Measurements from ENCODE around the gene KCNJ10.

DNA sequence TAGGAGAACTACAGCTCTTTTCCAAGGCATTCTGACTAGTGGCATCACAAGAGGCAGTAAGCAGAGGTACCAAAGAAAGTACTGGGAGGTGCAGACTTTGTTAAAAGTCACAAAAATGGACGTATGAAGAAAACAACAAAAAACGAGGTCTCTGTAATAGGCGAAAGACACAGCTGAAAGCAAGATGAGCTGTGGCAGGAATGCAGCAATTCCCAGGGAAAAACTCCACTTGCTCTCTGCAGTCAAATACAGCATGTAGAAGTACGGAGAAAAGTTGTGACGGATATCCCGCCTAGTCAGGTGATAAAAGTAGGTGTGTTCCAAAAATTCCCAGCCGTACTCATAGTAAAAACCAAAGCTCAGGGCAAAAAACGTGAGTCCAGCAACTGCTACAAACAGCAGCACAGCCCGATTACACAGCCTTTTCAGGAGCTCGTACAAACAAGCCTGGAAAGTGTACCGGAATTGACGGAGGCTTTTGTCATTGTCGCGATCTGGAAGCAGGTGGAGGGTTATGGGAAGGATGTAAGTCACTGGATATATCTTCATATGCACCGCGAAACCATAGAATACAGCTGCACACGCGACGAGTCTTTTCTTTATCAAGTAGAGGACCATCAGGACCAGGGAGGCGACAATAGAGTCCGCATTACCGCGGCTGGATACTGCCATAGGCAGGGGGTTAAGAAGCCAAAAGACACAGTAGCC is 39.1 kb downstream of the KCNJ10 start:
- TF ChIP-seq, protein P1, sequence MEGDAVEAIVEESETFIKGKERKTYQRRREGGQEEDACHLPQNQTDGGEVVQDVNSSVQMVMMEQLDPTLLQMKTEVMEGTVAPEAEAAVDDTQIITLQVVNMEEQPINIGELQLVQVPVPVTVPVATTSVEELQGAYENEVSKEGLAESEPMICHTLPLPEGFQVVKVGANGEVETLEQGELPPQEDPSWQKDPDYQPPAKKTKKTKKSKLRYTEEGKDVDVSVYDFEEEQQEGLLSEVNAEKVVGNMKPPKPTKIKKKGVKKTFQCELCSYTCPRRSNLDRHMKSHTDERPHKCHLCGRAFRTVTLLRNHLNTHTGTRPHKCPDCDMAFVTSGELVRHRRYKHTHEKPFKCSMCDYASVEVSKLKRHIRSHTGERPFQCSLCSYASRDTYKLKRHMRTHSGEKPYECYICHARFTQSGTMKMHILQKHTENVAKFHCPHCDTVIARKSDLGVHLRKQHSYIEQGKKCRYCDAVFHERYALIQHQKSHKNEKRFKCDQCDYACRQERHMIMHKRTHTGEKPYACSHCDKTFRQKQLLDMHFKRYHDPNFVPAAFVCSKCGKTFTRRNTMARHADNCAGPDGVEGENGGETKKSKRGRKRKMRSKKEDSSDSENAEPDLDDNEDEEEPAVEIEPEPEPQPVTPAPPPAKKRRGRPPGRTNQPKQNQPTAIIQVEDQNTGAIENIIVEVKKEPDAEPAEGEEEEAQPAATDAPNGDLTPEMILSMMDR (IDR thresholded peaks at IDR 0.05; ENCODE audit: extremely low read depth in 1 of 2, insufficient read depth in 1 of 2, low read depth in 1 of 2, low read length in 2 of 2): no peak
- TF ChIP-seq POLR2A (IDR thresholded peaks at IDR 0.05; ENCODE audit: low read depth, low read length) (no peak), GATA2 (IDR thresholded peaks at IDR 0.05; ENCODE audit: insufficient read depth, insufficient read length, low read depth, low read length) (no peak), FOS (IDR thresholded peaks at IDR 0.05; ENCODE audit: borderline replicate concordance, insufficient read depth, low read length) (no peak), MAX (IDR thresholded peaks at IDR 0.05; ENCODE audit: insufficient read depth, insufficient read length) (no peak), EZH2 (IDR thresholded peaks at IDR 0.05; ENCODE audit: borderline replicate concordance, low read depth, low read length, severe bottlenecking) (no peak)

All from endothelial cell of umbilical vein (primary cell).